HepG2 (cell line): ENCODE data around the gene PADI4.

ENCODE experiments used
- ARID2 ChIP-seq: sonication (generic); formaldehyde crosslinking; IDR thresholded peaks from 2 replicates; pipeline ENCODE4 v1.8.1; 2022; ENCODE audit warnings: mild to moderate bottlenecking, missing genetic modification reagents, borderline replicate concordance
- ARNTL ChIP-seq: sonication (generic); formaldehyde crosslinking; IDR thresholded peaks from 2 replicates; pipeline ENCODE4 v1.4.0; 2020; ENCODE audit warnings: mild to moderate bottlenecking, missing genetic modification reagents
- CBFB ChIP-seq: sonication (generic); formaldehyde crosslinking; IDR thresholded peaks from 2 replicates; pipeline ENCODE4 v1.4.0; 2020; ENCODE audit warnings: missing genetic modification reagents
- CTCF ChIP-seq: sonication (generic); formaldehyde crosslinking; IDR thresholded peaks from 2 replicates; pipeline ENCODE4 v1.5.0; 2020; ENCODE audit warnings: mild to moderate bottlenecking, missing genetic modification reagents, moderate library complexity
- HNF4G ChIP-seq, 2 experiments: sonication (generic) in 1 of 2; formaldehyde crosslinking in 1 of 2; IDR thresholded peaks; 2 replicates each; pipeline versions ENCODE4 v1.4.0 to v1.6.1; 2011 to 2020; ENCODE audit warnings: borderline replicate concordance in 2 of 2, low read depth in 2 of 2, mild to moderate bottlenecking in 2 of 2, low read length in 1 of 2, missing genetic modification reagents in 1 of 2, moderate library complexity in 1 of 2
- HNRNPLL ChIP-seq: fragments of 200-400 bp; formaldehyde crosslinking; IDR thresholded peaks from 2 replicates; pipeline ENCODE4 v1.6.1; 2017; ENCODE audit warnings: mild to moderate bottlenecking, low read depth, low read length; ENCODE audit not compliant: poor library complexity, severe bottlenecking
- KAT2B ChIP-seq: fragments of 150-350 bp; IDR thresholded peaks from 2 replicates; pipeline ENCODE4 v1.6.1; 2014; ENCODE audit warnings: low read depth, low read length, borderline replicate concordance
- NFYB ChIP-seq: sonication (generic); formaldehyde crosslinking; IDR thresholded peaks from 2 replicates; pipeline ENCODE4 v1.4.0; 2020; ENCODE audit warnings: missing genetic modification reagents
- SOX13 ChIP-seq, 3 experiments: fragments of 450-650 bp in 1 of 3; sonication (generic) in 1 of 3; formaldehyde crosslinking in 1 of 3; IDR thresholded peaks in 2 of 3; conservative IDR thresholded peaks in 1 of 3; 2 replicates each; pipeline versions ENCODE4 v1.5.0 to v1.6.1; 2016 to 2020; ENCODE audit warnings: antibody characterized with exemption in 1 of 3, mild to moderate bottlenecking in 1 of 3, missing compliant biosample characterization in 1 of 3, missing genetic modification reagents in 1 of 3, moderate library complexity in 1 of 3
- ZNF263 ChIP-seq: sonication (generic); formaldehyde crosslinking; IDR thresholded peaks from 2 replicates; pipeline ENCODE4 v1.4.0; 2020; ENCODE audit warnings: missing genetic modification reagents
- ZNF776 ChIP-seq: sonication (generic); formaldehyde crosslinking; IDR thresholded peaks from 2 replicates; pipeline ENCODE4 v1.4.0; 2020; ENCODE audit warnings: mild to moderate bottlenecking, missing genetic modification reagents
- TF ChIP-seq, protein P1 (sequence below): sonication (generic); formaldehyde crosslinking; IDR thresholded peaks from 2 replicates; pipeline ENCODE4 v1.8.1; 2022; ENCODE audit warnings: low read depth, mild to moderate bottlenecking, missing genetic modification reagents
- TF ChIP-seq, protein P2 (sequence below): sonication (generic); formaldehyde crosslinking; IDR thresholded peaks from 2 replicates; pipeline ENCODE4 v1.4.0; 2020; ENCODE audit warnings: mild to moderate bottlenecking, missing genetic modification reagents

GRCh38 chr1:17309426-17310067, 1.6 kb downstream of the PADI4 start:
- TF ChIP-seq, protein P1, sequence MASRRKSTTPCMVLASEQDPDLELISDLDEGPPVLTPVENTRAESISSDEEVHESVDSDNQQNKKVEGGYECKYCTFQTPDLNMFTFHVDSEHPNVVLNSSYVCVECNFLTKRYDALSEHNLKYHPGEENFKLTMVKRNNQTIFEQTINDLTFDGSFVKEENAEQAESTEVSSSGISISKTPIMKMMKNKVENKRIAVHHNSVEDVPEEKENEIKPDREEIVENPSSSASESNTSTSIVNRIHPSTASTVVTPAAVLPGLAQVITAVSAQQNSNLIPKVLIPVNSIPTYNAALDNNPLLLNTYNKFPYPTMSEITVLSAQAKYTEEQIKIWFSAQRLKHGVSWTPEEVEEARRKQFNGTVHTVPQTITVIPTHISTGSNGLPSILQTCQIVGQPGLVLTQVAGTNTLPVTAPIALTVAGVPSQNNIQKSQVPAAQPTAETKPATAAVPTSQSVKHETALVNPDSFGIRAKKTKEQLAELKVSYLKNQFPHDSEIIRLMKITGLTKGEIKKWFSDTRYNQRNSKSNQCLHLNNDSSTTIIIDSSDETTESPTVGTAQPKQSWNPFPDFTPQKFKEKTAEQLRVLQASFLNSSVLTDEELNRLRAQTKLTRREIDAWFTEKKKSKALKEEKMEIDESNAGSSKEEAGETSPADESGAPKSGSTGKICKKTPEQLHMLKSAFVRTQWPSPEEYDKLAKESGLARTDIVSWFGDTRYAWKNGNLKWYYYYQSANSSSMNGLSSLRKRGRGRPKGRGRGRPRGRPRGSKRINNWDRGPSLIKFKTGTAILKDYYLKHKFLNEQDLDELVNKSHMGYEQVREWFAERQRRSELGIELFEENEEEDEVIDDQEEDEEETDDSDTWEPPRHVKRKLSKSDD = no peak
- TF ChIP-seq NFYB (CRISPR knock-in tag) = no peak
- TF ChIP-seq CTCF = no peak
- no peak for TF ChIP-seq ZNF776 (CRISPR knock-in tag)
- TF ChIP-seq CBFB (CRISPR knock-in tag) = no peak
- no peak for TF ChIP-seq ARNTL
- no peak for TF ChIP-seq SOX13 (IDR thresholded peaks at IDR 0.05)
- TF ChIP-seq SOX13 (CRISPR knock-in tag; conservative IDR thresholded peaks at IDR 0.05 in 1 of 2, IDR thresholded peaks at IDR 0.05 in 1 of 2) = no peak
- no peak for TF ChIP-seq HNF4G (IDR thresholded peaks at IDR 0.05; ENCODE audit: borderline replicate concordance, low read depth, low read length)
- no peak for TF ChIP-seq HNF4G (CRISPR knock-in tag; IDR thresholded peaks at IDR 0.05; ENCODE audit: borderline replicate concordance, low read depth)
- no peak for TF ChIP-seq KAT2B
- TF ChIP-seq, protein P2, sequence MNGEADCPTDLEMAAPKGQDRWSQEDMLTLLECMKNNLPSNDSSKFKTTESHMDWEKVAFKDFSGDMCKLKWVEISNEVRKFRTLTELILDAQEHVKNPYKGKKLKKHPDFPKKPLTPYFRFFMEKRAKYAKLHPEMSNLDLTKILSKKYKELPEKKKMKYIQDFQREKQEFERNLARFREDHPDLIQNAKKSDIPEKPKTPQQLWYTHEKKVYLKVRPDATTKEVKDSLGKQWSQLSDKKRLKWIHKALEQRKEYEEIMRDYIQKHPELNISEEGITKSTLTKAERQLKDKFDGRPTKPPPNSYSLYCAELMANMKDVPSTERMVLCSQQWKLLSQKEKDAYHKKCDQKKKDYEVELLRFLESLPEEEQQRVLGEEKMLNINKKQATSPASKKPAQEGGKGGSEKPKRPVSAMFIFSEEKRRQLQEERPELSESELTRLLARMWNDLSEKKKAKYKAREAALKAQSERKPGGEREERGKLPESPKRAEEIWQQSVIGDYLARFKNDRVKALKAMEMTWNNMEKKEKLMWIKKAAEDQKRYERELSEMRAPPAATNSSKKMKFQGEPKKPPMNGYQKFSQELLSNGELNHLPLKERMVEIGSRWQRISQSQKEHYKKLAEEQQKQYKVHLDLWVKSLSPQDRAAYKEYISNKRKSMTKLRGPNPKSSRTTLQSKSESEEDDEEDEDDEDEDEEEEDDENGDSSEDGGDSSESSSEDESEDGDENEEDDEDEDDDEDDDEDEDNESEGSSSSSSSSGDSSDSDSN (CRISPR knock-in tag) = no peak
- no peak for TF ChIP-seq ARID2 (CRISPR knock-in tag)
- no peak for TF ChIP-seq HNRNPLL
- no peak for TF ChIP-seq ZNF263
